ENCODE data around the gene RECK. TPM values are rescaled to one million over a fixed set of nuclear protein-coding genes. Genes with fewer than 3 reads are reported as not detected.

Gene RECK
- total RNA-seq, 1 experiment from 2014 or later = 10.6 TPM

- peak; percentile 67 for DNase-seq (ENCODE audit: low read depth)
Observed at GRCh38 chr9:36137392-36138004, 100.8 kb downstream of the RECK start.

GRCh38 chr9:36138496-36138895 lies 101.8 kb downstream of the RECK start:
- no peak for DNase-seq (ENCODE audit: low read depth)

- no peak for DNase-seq (ENCODE audit: low read depth)
Observed at GRCh38 chr9:36138901-36139300, 102.2 kb downstream of the RECK start.

GRCh38 chr9:36140086-36141084 lies 103.7 kb downstream of the RECK start:
- no peak for DNase-seq (ENCODE audit: low read depth)

GRCh38 chr9:36141288-36141687 lies 104.6 kb downstream of the RECK start:
- no peak for DNase-seq (ENCODE audit: low read depth)

- no peak for DNase-seq (ENCODE audit: low read depth)
Observed at GRCh38 chr9:36141761-36142160, 105.0 kb downstream of the RECK start.

GRCh38 chr9:36142510-36143244 lies 106.0 kb downstream of the RECK start:
- DNase-seq (ENCODE audit: low read depth) = no peak

GRCh38 chr9:36143245-36143641 lies 106.5 kb downstream of the RECK start:
- DNase-seq (ENCODE audit: low read depth) = no peak

- no peak for DNase-seq (ENCODE audit: low read depth)
Observed at GRCh38 chr9:36144309-36145232, 107.9 kb downstream of the RECK start.

- DNase-seq (ENCODE audit: low read depth) = no peak
Observed at GRCh38 chr9:36145970-36146369, 109.3 kb downstream of the RECK start.

- DNase-seq (ENCODE audit: low read depth) = no peak
Observed at GRCh38 chr9:36146651-36147050, 109.9 kb downstream of the RECK start.

- no peak for DNase-seq (ENCODE audit: low read depth)
Observed at GRCh38 chr9:36147441-36148175, 110.9 kb downstream of the RECK start.

GRCh38 chr9:36148311-36149051 lies 111.8 kb downstream of the RECK start:
- DNase-seq (ENCODE audit: low read depth) = peak; percentile 99

GRCh38 chr9:36149197-36149596 lies 112.5 kb downstream of the RECK start:
- DNase-seq (ENCODE audit: low read depth) = peak; percentile 70

- DNase-seq (ENCODE audit: low read depth) = peak; percentile 37
Observed at GRCh38 chr9:36150574-36151315, 114.0 kb downstream of the RECK start.

GRCh38 chr9:36151316-36152210 lies 114.8 kb downstream of the RECK start:
- DNase-seq (ENCODE audit: low read depth) = peak; percentile 66

- no peak for DNase-seq (ENCODE audit: low read depth)
Observed at GRCh38 chr9:36152741-36153438, 116.2 kb downstream of the RECK start.
